ENCODE data around the gene TBC1D2B. TPM values are rescaled to one million over a fixed set of nuclear protein-coding genes. Genes with fewer than 3 reads are reported as not detected.

TBC1D2B gene
- total and polyA plus RNA-seq, 2 donors (not counting 3 experiments of a cell fraction or from before 2014, with no cell fraction given) = 30.8 to 46.1 TPM

DNA sequence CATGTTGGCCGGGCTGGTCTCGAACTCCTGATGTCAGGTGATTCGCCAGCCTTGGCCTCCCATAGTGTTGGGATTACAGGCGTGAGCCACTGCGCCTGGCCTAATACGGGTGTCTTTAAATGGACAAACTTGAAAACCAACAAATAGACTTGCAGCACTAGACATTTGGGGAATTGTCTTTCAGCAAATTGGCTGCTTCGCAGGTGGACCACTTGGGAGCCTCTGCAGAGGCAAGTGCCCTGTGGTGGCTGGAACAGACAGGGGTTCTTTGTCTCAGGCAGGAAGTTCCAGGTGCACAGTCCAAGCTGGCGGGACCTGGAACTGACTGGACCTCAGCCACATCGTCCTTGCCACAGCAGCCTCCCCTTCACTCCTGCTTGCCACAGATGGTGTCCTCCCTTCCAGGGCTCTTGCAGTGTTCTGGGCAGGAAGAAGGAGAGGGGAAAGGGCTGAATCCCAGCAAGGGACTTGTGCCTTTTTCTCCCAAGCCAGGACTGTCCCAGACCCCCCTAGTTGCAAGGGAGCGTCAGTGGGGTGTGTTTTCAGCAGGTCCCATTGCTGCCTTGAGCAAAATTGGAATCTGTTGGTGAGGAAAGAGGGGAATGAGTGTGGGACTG, 94.3 kb downstream of the TBC1D2B start:
- no peaks in the 10 kb centered on the region for H3K79me2 ChIP-seq (ENCODE audit: control insufficient read depth, insufficient read depth, low read length)
- H3K9me1 ChIP-seq (replicated peaks; ENCODE audit: control insufficient read depth, extremely low read depth, insufficient read depth, low read length) = no peaks in the 10 kb centered on the region
- intact Hi-C loops (cut with micrococcal nuclease) (no loop called here), dilution Hi-C loops (cut with MboI; ENCODE audit: extremely low pct_ligation_motif_present, low sequenced_read_pairs) (no loop called here)
- H3K27ac ChIP-seq (ENCODE audit: insufficient read depth, low read depth, low read length) = no peak overlapping the region
- no peak for DNase-seq (ENCODE audit: low read depth, low spot score)
- POLR2A ChIA-PET = no interaction called here
- FAIRE-seq = no peak
- H3K4me2 ChIP-seq (ENCODE audit: insufficient read depth, low read length) = no peak overlapping the region
- BruUV-seq (replicated peaks) = no TSS peak
- H3K36me3 ChIP-seq (ENCODE audit: control insufficient read depth in 2 of 2, extremely low read depth in 1 of 2, insufficient read depth in 2 of 2, low read length in 2 of 2) = no peaks in the 10 kb centered on the region
- no peaks in the 10 kb centered on the region for H4K20me1 ChIP-seq (replicated peaks; ENCODE audit: control insufficient read depth, extremely low read depth, insufficient read depth, low read length)
- peaks cover 0 to 1% of the 10 kb centered on the region in 2 experiments for H3K27me3 ChIP-seq (ENCODE audit: control insufficient read depth in 2 of 2, insufficient read depth in 2 of 2, low read length in 2 of 2)
- H3K9me3 ChIP-seq (replicated peaks; ENCODE audit: control insufficient read depth, insufficient read depth, low read length) = no peaks in the 10 kb centered on the region
- H3K4me3 ChIP-seq (replicated peaks in 1 of 3; ENCODE audit: insufficient read depth in 1 of 3, low read depth in 1 of 3, low read length in 3 of 3) = no peak overlapping the region
- no peaks in the 10 kb centered on the region for H3K4me1 ChIP-seq (ENCODE audit: control insufficient read depth, extremely low read depth, insufficient read depth, low read length)
- CTCF ChIA-PET = interaction anchor here (0.7 to 3.1 kb wide), 2 partner anchors 11 to 125 kb away, joined by 3 to 11 read pairs; no protein-coding TSS in a partner anchor
- TF ChIP-seq POLR2A (IDR thresholded peaks at IDR 0.05; ENCODE audit: low read depth, low read length) (no peak), GATA2 (IDR thresholded peaks at IDR 0.05; ENCODE audit: insufficient read depth, insufficient read length, low read depth, low read length) (no peak), MYC (IDR thresholded peaks at IDR 0.05; ENCODE audit: low read depth, low read length) (no peak), FOS (IDR thresholded peaks at IDR 0.05; ENCODE audit: borderline replicate concordance, insufficient read depth, low read length) (no peak), EZH2 (IDR thresholded peaks at IDR 0.05; ENCODE audit: borderline replicate concordance, low read depth, low read length, severe bottlenecking) (no peak), JUN (IDR thresholded peaks at IDR 0.05; ENCODE audit: borderline replicate concordance, insufficient read depth, insufficient read length, low read depth) (no peak), POLR2AphosphoS5 (IDR thresholded peaks at IDR 0.05; ENCODE audit: insufficient read depth, low read depth, low read length) (no peak)
- TF ChIP-seq, protein P1, sequence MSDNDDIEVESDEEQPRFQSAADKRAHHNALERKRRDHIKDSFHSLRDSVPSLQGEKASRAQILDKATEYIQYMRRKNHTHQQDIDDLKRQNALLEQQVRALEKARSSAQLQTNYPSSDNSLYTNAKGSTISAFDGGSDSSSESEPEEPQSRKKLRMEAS (IDR thresholded peaks at IDR 0.05; ENCODE audit: insufficient read depth, insufficient read length) = no peak
- TF ChIP-seq, protein P2, sequence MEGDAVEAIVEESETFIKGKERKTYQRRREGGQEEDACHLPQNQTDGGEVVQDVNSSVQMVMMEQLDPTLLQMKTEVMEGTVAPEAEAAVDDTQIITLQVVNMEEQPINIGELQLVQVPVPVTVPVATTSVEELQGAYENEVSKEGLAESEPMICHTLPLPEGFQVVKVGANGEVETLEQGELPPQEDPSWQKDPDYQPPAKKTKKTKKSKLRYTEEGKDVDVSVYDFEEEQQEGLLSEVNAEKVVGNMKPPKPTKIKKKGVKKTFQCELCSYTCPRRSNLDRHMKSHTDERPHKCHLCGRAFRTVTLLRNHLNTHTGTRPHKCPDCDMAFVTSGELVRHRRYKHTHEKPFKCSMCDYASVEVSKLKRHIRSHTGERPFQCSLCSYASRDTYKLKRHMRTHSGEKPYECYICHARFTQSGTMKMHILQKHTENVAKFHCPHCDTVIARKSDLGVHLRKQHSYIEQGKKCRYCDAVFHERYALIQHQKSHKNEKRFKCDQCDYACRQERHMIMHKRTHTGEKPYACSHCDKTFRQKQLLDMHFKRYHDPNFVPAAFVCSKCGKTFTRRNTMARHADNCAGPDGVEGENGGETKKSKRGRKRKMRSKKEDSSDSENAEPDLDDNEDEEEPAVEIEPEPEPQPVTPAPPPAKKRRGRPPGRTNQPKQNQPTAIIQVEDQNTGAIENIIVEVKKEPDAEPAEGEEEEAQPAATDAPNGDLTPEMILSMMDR (IDR thresholded peaks at IDR 0.05; ENCODE audit: extremely low read depth in 1 of 2, insufficient read depth in 1 of 2, low read depth in 1 of 2, low read length in 2 of 2) = no peak
- no peak overlapping the region for H2AFZ ChIP-seq (ENCODE audit: low read depth, low read length)
- no peak overlapping the region for H3K9ac ChIP-seq (replicated peaks; ENCODE audit: extremely low read depth, insufficient read depth, low read length)

Measured in endothelial cell of umbilical vein (primary cell).